CD4-positive, alpha-beta T cell treated with Interleukin-2 at 100 ng/mL for 4 hours (primary cell): ENCODE data around the gene SCYGR2.
"Not testable (repeated sequence)": the region's sequence is repeated elsewhere in the genome, so short reads cannot be mapped to it uniquely, and the experiment has no call there.

Experiments used
- DNase-seq: peaks from one replicate; pipeline ENCODE4 v3.0.0-alpha.2; 2020; ENCODE audit warnings: low spot score

SCYGR2 gene, protein sequence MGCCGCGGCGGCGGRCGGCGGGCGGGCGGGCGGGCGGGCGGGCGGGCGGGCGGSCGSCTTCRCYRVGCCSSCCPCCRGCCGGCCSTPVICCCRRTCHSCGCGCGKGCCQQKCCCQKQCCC

DNA sequence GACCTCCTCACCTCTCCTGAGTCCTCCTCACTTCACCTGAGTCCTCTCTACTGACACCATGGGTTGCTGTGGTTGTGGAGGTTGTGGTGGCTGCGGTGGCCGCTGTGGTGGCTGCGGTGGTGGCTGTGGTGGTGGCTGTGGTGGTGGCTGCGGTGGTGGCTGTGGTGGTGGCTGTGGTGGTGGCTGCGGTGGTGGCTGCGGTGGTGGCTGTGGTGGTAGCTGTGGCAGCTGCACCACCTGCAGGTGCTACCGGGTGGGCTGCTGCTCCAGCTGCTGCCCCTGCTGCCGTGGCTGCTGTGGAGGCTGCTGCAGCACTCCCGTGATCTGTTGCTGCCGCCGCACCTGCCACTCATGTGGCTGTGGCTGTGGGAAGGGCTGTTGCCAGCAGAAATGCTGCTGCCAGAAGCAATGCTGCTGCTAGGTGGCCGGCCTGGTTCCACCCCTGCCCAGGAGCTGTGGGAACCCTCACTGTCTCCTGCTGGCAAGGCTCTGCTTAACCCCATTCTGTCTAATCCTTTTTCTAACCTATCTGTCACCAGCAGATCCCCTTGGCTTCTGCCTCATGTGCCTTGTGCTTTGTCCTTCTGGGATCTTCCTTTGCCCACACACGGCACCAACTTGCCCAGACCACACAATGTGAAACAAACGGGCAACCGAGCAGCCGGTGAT lies at the start of gene SCYGR2:
SCYGR2 (plus strand) TSS at position 59 of the 669 bp plus-strand sequence; CDS start at position 59, 0 bp downstream.
- not testable (repeated sequence) for DNase-seq

DNA sequence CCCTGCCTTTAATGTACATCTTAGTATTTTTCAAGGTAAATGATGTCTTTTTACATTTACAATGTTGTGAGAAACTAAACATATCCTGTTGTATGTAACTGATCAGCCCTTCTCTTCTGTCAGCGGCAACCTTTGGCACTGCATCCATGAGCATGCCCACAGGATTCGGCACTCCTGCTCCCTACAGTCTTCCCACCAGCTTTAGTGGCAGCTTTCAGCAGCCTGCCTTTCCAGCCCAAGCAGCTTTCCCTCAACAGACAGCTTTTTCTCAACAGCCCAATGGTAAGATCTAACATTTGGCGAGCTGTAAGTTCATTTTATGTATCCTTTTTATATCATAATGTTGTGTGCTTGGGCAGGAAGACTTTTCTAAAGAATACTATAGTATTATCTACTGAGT lies 46.9 kb upstream of the SCYGR2 start:
- no peak for DNase-seq

GRCh38 chr2:227562581-227562980 lies 36.1 kb upstream of the SCYGR2 start:
- no peak for DNase-seq

- no peak for DNase-seq
Measured at GRCh38 chr2:227565080-227565479, 33.6 kb upstream of the SCYGR2 start.

- no peak for DNase-seq
Measured at GRCh38 chr2:227566012-227566411, 32.7 kb upstream of the SCYGR2 start.

GRCh38 chr2:227568852-227569169 lies 29.9 kb upstream of the SCYGR2 start:
- no peak for DNase-seq

GRCh38 chr2:227570615-227571014 lies 28.1 kb upstream of the SCYGR2 start:
- no peak for DNase-seq

DNA sequence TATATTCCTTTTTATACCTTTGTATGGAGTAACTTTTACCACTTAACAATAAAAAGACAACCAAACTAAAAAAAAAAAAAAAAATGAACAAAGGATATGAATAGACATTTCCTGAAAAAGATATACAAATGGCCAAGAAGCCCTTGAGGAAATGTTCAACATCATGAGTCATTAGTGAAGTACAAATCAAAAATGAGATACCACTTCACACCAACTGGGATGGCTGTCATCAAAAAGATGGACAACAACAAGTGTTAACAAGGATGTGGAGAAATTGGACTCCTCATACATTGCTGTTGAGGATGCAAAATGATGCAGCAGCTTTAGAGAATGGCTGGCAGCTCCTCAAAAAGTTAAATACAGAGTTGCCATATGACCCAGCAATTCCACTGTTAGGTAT lies 22.6 kb upstream of the SCYGR2 start:
- no peak for DNase-seq

- no peak for DNase-seq
Measured at GRCh38 chr2:227576812-227577211, 21.9 kb upstream of the SCYGR2 start.

DNA sequence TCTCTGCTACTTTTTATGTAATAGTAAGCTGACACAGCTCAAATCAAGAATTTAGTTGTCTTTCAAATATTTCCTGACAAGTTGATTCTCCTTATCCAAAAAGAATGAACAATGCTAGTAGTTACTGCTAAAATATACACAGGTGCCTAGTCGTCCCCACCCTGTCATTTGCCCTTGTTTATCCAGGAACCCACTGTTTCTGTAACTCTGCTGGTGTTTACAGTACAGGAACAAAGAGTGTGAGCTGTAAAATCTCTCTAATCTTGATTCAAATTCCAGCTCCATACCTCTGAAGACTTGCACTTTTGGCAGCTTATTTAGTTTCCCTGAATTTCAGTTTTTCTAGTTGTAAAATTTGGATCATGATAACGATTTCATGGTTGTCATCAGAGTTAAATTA lies 21.1 kb upstream of the SCYGR2 start:
- DNase-seq = no peak

DNA sequence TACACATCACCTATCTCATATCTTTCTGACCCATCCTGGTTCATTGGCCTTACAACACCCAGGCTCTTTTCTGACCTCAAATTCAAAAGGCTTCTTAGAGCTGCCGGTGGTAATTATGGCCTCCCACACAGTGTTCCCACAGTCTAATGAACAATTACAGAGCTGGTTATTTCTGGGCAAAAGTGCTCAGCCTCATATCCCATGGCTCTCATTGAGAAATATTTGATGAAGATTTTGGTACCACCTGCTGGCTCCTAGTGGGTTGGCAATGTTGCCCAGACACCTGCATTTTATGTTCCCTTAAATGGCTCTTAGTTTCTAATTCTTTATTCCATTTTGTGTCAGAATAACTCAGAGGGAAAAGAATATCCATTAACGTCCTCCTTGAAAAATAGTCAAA lies 20.1 kb upstream of the SCYGR2 start:
- no peak for DNase-seq

- no peak for DNase-seq
Measured at GRCh38 chr2:227579791-227580190, 18.9 kb upstream of the SCYGR2 start.

- DNase-seq = no peak
Measured at GRCh38 chr2:227582369-227582768, 16.3 kb upstream of the SCYGR2 start.

DNA sequence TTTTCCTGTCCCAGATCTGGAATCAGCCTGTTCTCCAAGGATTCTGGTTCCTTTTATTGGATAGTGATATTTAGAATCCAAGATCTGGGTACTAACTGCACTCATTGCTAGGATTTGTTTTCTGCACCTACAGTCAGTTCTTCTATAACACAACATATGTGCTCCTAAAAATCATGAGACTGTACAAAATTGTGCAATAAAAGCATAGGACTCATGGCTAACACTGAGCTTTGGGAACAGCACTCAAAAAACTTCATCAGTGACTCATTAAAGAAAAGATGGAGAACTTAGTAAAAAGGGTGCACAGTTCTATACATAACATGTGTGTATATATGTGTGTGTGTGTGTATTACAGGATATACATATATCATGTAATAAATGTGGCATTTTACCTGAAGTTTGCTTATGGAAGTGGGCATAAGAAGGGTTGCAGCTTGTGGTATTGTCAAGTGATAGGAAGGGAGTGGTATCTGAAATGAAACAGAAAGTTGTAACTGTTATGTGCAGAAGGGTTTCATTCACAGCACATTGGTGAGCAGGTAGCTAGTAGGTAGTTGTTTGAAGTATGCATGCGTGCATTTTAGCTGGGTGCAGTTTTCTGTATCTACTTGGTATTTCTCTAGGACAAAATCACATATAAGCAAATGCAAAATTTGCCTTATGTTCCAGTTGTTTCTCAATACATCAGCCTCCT lies 5.9 kb upstream of the SCYGR2 start:
- DNase-seq = no peak

GRCh38 chr2:227595797-227596196 lies 2.9 kb upstream of the SCYGR2 start:
- DNase-seq = no peak

DNA sequence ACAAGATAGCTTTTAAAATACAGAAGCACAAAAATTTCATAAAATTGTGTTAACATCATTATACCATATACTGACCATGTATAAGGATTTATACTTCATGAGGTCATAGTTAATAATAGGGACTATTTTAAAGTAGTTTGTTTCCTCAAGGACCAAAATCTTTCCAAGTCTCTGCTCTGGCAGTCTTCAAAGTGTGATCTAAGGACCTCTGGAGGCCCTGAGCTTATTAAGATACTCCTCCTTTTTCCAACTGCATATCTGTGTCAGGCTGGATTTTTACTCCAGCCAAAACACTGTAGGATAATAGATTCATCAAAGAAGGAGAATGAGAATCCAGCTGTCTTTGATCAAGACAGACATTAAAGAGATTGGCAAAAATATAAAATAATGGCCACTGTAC lies 1.7 kb upstream of the SCYGR2 start:
- no peak for DNase-seq

- no peak for DNase-seq
Measured at GRCh38 chr2:227597998-227598397, 695 bp upstream of the SCYGR2 start.

DNA sequence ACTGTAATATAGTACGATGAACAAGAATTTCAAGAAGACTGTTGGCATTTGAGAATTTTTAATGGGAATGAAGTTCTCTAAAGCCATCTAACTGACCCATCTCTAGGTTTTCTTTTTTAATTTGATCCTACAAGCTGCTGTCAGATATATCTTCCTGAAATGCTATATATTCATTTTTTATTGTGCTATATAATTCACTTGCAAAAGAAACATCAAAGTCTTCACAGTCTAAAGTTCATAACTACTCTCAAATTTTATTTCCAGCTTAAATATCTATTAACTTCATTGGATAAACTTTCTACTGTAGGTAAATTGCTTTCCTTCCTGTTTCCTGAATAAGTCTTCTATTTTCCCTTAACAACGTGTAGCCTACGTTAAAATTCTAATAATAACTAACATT lies 3.7 kb downstream of the SCYGR2 start:
- DNase-seq = no peak

- DNase-seq = no peak
Measured at GRCh38 chr2:227606476-227606875, 7.8 kb downstream of the SCYGR2 start.

- no peak for DNase-seq
Measured at GRCh38 chr2:227607941-227608340, 9.2 kb downstream of the SCYGR2 start.

- peak; percentile 7 for DNase-seq
Measured at GRCh38 chr2:227608561-227609338, 10.1 kb downstream of the SCYGR2 start.

DNA sequence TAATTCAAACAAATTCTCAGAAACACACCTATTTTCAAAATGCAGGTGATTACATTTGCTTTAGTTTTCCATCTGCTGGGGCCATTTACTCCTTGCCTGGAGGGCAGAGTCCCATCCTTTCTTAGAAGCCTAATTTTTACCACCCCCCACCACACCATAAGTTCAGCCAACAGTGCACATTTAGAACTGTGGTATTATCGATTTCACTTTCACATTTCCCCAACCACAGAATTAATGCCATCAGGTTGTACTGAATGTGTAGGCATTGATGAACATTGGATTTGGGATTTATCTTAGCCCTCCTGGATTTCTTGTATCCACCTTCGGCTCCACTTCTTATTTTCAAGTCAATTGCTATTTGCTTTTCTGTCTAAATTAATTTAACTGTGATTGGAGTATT lies 11.4 kb downstream of the SCYGR2 start:
- no peak for DNase-seq
